ENCODE data around the gene TMEM151B. TPM values are rescaled to one million over a fixed set of nuclear protein-coding genes. Genes with fewer than 3 reads are reported as not detected.

TMEM151B gene
- total and polyA plus RNA-seq, 11 donors, result 0.21 to 5.3 (median 0.45) TPM; not detected in 4

DNA sequence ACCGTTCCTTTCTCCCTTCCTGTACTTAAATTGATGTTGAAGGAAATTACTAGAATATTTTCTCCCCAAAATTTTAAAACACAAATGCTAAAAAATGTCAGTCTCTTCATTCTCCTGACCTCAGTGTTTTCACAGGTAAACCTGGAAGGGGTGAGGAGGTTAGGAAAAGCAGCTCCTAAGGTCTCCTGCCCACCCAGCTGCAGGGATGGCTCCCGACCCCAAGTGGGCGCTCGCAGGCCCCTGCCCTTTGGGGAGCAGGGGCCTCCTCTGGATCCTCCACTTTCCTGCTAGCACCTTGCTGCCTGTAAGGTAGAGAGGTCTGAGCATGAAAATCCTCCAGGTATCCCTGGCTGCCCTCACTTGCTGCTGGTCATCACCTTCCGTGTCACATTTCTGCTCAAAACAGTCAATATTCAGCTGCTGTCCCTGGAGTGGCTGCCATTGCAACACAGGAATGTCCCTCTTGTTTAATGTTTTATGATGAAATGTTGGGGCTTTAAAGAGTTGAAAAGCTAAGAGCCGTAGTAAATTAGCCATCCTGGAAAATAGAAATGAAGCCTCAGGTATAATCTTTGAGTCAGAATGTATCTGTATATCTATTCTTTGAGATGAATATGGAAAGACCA lies 34.2 kb upstream of the TMEM151B start:
- no peak for DNase-seq
- Histone ChIP-seq H3K4me1 (peaks cover 3 to 72% (median 49%) of the 10 kb centered on the region in 12 donors), H3K27me3 (no peaks in the 10 kb centered on the region), H3K27ac (peak overlapping the region in 7 of 12 donors; percentile 80 to 99 (median 92)), H3K4me3 (no peak overlapping the region), H3K9me3 (no peaks in the 10 kb centered on the region), H3K36me3 (peaks cover 0 to 34% (median 21%) of the 10 kb centered on the region in 9 donors)
- intact Hi-C loops (cut with DNase I), result loop anchor here in 7 of 10 donors (2.0 to 10.0 kb wide), 8 partner anchors 15 to 461 kb away; partner anchors contain the start of gene VEGFA (in 1 of the 7)
- WGBS, 4 donors, result 81 to 90% (median 90%) methylated on average over 3 to 6 of the region's 6 CpGs
- no peak for ATAC-seq
- no peak for TF ChIP-seq POLR2A (IDR thresholded peaks at IDR 0.05)
- TF ChIP-seq, protein P1, sequence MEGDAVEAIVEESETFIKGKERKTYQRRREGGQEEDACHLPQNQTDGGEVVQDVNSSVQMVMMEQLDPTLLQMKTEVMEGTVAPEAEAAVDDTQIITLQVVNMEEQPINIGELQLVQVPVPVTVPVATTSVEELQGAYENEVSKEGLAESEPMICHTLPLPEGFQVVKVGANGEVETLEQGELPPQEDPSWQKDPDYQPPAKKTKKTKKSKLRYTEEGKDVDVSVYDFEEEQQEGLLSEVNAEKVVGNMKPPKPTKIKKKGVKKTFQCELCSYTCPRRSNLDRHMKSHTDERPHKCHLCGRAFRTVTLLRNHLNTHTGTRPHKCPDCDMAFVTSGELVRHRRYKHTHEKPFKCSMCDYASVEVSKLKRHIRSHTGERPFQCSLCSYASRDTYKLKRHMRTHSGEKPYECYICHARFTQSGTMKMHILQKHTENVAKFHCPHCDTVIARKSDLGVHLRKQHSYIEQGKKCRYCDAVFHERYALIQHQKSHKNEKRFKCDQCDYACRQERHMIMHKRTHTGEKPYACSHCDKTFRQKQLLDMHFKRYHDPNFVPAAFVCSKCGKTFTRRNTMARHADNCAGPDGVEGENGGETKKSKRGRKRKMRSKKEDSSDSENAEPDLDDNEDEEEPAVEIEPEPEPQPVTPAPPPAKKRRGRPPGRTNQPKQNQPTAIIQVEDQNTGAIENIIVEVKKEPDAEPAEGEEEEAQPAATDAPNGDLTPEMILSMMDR (IDR thresholded peaks at IDR 0.05), result no peak

DNA sequence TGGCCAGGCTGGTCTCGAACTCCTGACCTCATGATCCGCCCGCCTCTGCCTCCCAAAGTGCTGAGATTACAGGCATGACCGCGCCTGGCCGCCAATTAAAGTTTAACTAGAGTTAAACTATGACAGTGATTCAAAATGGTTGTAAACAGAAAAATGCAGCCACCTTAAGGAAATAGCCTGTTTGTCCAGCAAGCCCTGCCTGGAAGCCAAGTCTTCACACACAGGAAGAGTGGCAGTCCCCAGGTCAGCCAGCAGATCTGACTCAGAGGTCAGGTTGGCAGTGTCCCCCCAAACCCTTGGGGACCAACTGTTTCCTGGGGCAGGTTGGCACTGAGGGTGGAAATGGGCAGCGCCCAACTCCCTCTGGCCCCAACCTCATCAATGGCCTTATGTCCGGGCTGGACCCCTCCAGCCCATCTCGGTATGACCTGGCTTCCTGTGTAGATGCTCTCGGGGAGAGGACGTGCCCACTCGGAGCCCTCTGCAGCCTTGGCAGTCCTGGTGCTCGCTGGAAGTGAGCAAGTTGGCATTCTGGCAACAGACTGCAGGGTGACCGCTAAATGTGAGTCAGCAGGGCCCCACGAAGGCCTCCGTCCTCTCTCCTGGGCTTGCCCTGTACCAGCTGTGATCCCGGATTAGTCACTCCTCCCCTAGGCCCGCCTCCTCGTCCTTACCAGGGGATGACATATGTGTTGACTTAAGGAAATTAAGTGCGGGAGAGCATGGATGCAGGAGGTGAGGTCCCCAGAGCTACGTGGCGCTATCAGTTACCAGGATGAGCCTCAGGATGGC lies 33.0 kb upstream of the TMEM151B start:
- H3K27ac ChIP-seq, result peak overlapping the region; percentile 87 to 99 (median 95)
- peak overlapping the region; percentile 32 to 75 (median 62) for H3K4me3 ChIP-seq
- 33 to 75% (median 37%) methylated on average over 7 to 22 of the region's 22 CpGs for WGBS, 4 donors
- intact Hi-C loops (cut with DNase I), result loop anchor here in 5 of 10 donors (1.0 to 10.0 kb wide), 6 partner anchors 16 to 462 kb away; partner anchors contain the start of gene VEGFA (in 1 of the 5)
- DNase-seq (peak; percentile 87 to 96 (median 91)), ATAC-seq (peak; percentile 81 to 92 (median 88))
- H3K9me3 ChIP-seq, result no peaks in the 10 kb centered on the region
- H3K27me3 ChIP-seq, result no peaks in the 10 kb centered on the region
- peaks cover 0 to 22% (median 10%) of the 10 kb centered on the region in 9 donors for H3K36me3 ChIP-seq
- peaks cover 3 to 59% (median 44%) of the 10 kb centered on the region in 12 donors for H3K4me1 ChIP-seq
- no peak for TF ChIP-seq POLR2A (IDR thresholded peaks at IDR 0.05)
- TF ChIP-seq, protein P1 (IDR thresholded peaks at IDR 0.05), result no peak

GRCh38 chr6:44237813-44238433 lies 32.3 kb upstream of the TMEM151B start:
- ATAC-seq, result peak; percentile 30 to 81 (median 74)
- TF ChIP-seq, protein P1 (IDR thresholded peaks at IDR 0.05), result peak; percentile 95 to 100 (median 98)
- TF ChIP-seq POLR2A (IDR thresholded peaks at IDR 0.05), result peak in 1 of 2 donors; percentile 29
- H3K4me3 ChIP-seq, result peak overlapping the region; percentile 32 to 75 (median 62)
- DNase-seq, result peak; percentile 80 to 91 (median 83)
- H3K36me3 ChIP-seq, result peaks cover 0 to 15% (median 3%) of the 10 kb centered on the region in 9 donors
- peaks cover 3 to 52% (median 39%) of the 10 kb centered on the region in 12 donors for H3K4me1 ChIP-seq
- no peaks in the 10 kb centered on the region for H3K9me3 ChIP-seq
- peak overlapping the region; percentile 87 to 99 (median 95) for H3K27ac ChIP-seq
- H3K27me3 ChIP-seq, result no peaks in the 10 kb centered on the region
- 1 to 3% (median 2%) methylated on average over 26 to 42 of the region's 42 CpGs for WGBS, 4 donors
- intact Hi-C loops (cut with DNase I), result loop anchor here in 8 of 10 donors (1.0 to 10.0 kb wide), 9 partner anchors 17 to 463 kb away; partner anchors contain the start of gene VEGFA (in 1 of the 8)
